Stimulated activated CD4-positive, alpha-beta T cell treated with anti-CD3 and anti-CD28 coated beads, TNF-alpha, amount 100 ng/mL, for 1 hour (primary cell): ENCODE results near the gene DBP.
"Not testable (repeated sequence)": the region's sequence is repeated elsewhere in the genome, so short reads cannot be mapped to it uniquely, and the experiment has no call there.

Experiments used
- DNase-seq, 3 donors: peaks; one replicate each; pipeline ENCODE4 v3.0.0-alpha.2; 2020; ENCODE audit warnings: low read depth in 3 of 3, low spot score in 1 of 3

Gene DBP

GRCh38 chr19:48668332-48668731 is 31.2 kb upstream of the DBP start:
- DNase-seq = no peak

- no peak for DNase-seq
Observed at GRCh38 chr19:48665786-48666185, 28.6 kb upstream of the DBP start.

GRCh38 chr19:48664476-48664875 is 27.3 kb upstream of the DBP start:
- no peak for DNase-seq

- DNase-seq = no peak
Observed at GRCh38 chr19:48663667-48664066, 26.5 kb upstream of the DBP start.

GRCh38 chr19:48661711-48662090 is 24.5 kb upstream of the DBP start:
- DNase-seq = no peak

GRCh38 chr19:48660852-48661710 is 23.9 kb upstream of the DBP start:
- peak; percentile 35 to 52 (median 39) for DNase-seq

- no peak for DNase-seq
Observed at GRCh38 chr19:48659768-48660167, 22.6 kb upstream of the DBP start.

GRCh38 chr19:48658483-48658882 is 21.3 kb upstream of the DBP start:
- no peak for DNase-seq

- not testable (repeated sequence) for DNase-seq
Observed at GRCh38 chr19:48657828-48658227, 20.6 kb upstream of the DBP start.

GRCh38 chr19:48656840-48657474 is 19.8 kb upstream of the DBP start:
- no peak for DNase-seq

- no peak for DNase-seq
Observed at GRCh38 chr19:48654299-48655059, 17.3 kb upstream of the DBP start.

GRCh38 chr19:48651683-48652048 is 14.5 kb upstream of the DBP start:
- DNase-seq = no peak

GRCh38 chr19:48650974-48651682 is 13.9 kb upstream of the DBP start:
- no peak for DNase-seq

- no peak for DNase-seq
Observed at GRCh38 chr19:48648134-48648533, 11.0 kb upstream of the DBP start.

- DNase-seq = no peak
Observed at GRCh38 chr19:48646722-48647216, 9.6 kb upstream of the DBP start.

- peak; percentile 76 to 85 (median 85) for DNase-seq
Observed at GRCh38 chr19:48646001-48646721, 9.0 kb upstream of the DBP start, which contains the start of gene CA11. Gene CA11 (minus strand): TSS chr19:48646187. CDS start chr19:48645632, 555 bp downstream.

GRCh38 chr19:48645620-48646000 is 8.4 kb upstream of the DBP start:
- DNase-seq = no peak

- DNase-seq = peak; percentile 44 to 46 (median 46)
Observed at GRCh38 chr19:48644839-48645619, 7.8 kb upstream of the DBP start.

GRCh38 chr19:48644355-48644754 is 7.2 kb upstream of the DBP start:
- no peak for DNase-seq

GRCh38 chr19:48642862-48643261 is 5.7 kb upstream of the DBP start:
- no peak for DNase-seq
